Stimulated activated CD4-positive, alpha-beta T cell treated with anti-CD3 and anti-CD28 coated beads, Interleukin-2, amount 100 ng/mL, for 48 hours (primary cell): Measurements from ENCODE around the gene NFXL1.

Experiments
- DNase-seq, 2 donors: peaks; one replicate each; pipeline ENCODE4 v3.0.0-alpha.2; 2020

The NFXL1 gene

GRCh38 chr4:47830265-47831025 is 83.9 kb downstream of the NFXL1 start:
- DNase-seq: no peak

- DNase-seq: no peak
These were observed 84.9 kb downstream of the NFXL1 start for GRCh38 chr4:47829438-47829837.

GRCh38 chr4:47827343-47828047 is 86.9 kb downstream of the NFXL1 start:
- DNase-seq: no peak

GRCh38 chr4:47824840-47825239 is 89.5 kb downstream of the NFXL1 start:
- DNase-seq: no peak

GRCh38 chr4:47819178-47819577 is 95.2 kb downstream of the NFXL1 start:
- DNase-seq: no peak

- DNase-seq: no peak
These were observed 97.1 kb downstream of the NFXL1 start for GRCh38 chr4:47817275-47817674.

- DNase-seq: no peak
These were observed 97.6 kb downstream of the NFXL1 start for GRCh38 chr4:47816748-47817147.

GRCh38 chr4:47814618-47815295 is 99.6 kb downstream of the NFXL1 start:
- DNase-seq: no peak

- DNase-seq: no peak
These were observed 104.7 kb downstream of the NFXL1 start for GRCh38 chr4:47809654-47810203.

GRCh38 chr4:47804598-47804997 is 109.8 kb downstream of the NFXL1 start:
- DNase-seq: no peak

- no peak for DNase-seq
These were observed 112.8 kb downstream of the NFXL1 start for GRCh38 chr4:47801481-47802002.

- DNase-seq: no peak
These were observed 116.2 kb downstream of the NFXL1 start for GRCh38 chr4:47798165-47798564.
